ENCODE results near the gene SVOP.
"Not testable (repeated sequence)": the region's sequence is repeated elsewhere in the genome, so short reads cannot be mapped to it uniquely, and the experiment has no call there.

Gene SVOP

DNA sequence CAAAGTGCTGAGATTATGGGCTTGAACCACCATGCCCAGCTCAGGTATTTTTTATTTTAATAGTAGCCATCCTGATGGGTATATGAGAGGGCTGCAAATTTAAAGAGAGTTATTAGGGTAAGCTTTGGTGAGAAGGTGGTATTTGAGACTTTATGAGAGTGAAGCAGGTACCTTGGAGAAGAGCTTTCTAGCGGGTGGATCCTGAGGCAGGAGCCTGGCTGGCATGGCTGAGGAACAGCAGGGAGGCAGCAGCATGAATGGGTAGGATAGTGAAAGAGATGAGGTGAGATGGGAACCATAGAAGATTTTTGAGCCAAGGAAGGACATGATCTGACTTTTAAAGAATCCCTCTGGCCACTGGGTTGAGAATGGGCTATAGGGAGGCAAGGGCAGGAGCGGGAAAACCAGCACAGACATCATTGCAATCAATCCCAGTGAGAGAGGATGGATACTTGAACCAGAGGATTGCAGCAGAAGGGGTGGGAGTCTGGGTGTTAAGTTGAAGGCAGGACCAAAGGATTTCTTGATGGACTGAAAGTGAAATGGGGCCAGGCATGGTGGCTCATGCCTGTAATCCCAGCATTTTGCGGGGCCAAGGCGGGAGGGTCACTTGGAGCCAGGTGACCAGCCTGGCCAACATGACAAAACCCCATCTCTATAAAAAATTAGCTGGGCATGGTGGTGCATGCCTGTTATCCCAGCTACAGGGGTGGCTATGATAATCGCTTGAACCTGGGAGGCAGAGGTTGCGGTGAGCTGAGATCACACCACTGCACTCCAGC, 5.7 kb downstream of the SVOP start:
- ChIA-PET CTCF (interaction anchor here (1.2 kb wide), 1 partner anchor 79 kb away, joined by 3 read pairs; no protein-coding TSS in a partner anchor), POLR2A (no interaction called here)
- TF ChIP-seq CTCF (IDR thresholded peaks at IDR 0.05; ENCODE audit: control extremely low read depth, extremely low read depth, low read depth, missing control alignments) = no peak
- DNase-seq (ENCODE audit: extremely low spot score) = no peak

- TF ChIP-seq CTCF (IDR thresholded peaks at IDR 0.05; ENCODE audit: control extremely low read depth, extremely low read depth, low read depth, missing control alignments) = no peak
- CTCF ChIA-PET = interaction anchor here (1.2 kb wide), 1 partner anchor 97 kb away, joined by 3 read pairs; no protein-coding TSS in a partner anchor
- POLR2A ChIA-PET = no interaction called here
- no peak for DNase-seq (ENCODE audit: extremely low spot score)
Observed at GRCh38 chr12:109010259-109010658, 10.6 kb downstream of the SVOP start.

DNA sequence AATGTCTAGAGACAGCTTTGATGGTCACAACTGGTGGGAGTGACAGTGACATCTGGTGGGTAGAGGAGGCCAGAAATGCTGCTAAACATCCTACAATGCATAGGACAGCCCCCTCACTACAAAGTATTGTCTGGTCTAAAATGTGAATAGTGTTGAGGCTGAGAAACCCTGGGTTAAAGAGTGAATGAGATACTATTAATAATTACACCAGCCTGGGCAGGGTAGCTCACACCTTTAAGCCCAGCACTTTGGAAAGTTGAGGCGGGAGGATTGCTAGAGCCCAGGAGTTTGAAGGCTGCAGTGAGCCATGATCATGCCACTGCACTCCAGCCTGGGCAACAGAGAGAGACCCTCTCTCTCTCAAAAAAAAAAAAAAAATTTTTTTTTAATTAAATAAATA, 11.1 kb downstream of the SVOP start:
- no peak for TF ChIP-seq CTCF (IDR thresholded peaks at IDR 0.05; ENCODE audit: control extremely low read depth, extremely low read depth, low read depth, missing control alignments)
- POLR2A ChIA-PET = no interaction called here
- DNase-seq (ENCODE audit: extremely low spot score) = no peak
- CTCF ChIA-PET = no interaction called here

DNA sequence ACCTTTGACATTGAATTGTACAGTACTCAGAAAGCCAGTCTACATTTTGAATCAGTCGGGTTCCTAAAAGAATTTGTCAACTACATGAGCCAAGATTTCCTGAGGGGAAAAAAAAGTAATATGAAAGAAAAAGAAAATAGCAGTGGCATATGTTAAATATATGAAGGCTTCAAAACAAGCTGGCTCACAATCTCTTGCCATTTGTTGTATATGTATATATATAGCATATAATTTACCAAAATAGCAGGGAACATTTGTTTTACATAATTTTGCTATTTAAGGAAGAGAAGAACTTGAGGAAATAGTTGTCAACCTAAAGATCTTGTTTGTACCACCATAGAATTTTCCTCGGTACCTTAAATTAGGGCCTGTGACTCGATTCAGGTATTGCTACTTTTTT, 16.9 kb downstream of the SVOP start:
- ChIA-PET CTCF (interaction anchor here (1.5 kb wide), 1 partner anchor 10 kb away, joined by 4 read pairs; no protein-coding TSS in a partner anchor), POLR2A (interaction anchor here (0.6 kb wide), 1 partner anchor 159 kb away, joined by 8 read pairs; no protein-coding TSS in a partner anchor)
- DNase-seq (ENCODE audit: extremely low spot score) = no peak
- no peak for TF ChIP-seq CTCF (IDR thresholded peaks at IDR 0.05; ENCODE audit: control extremely low read depth, extremely low read depth, low read depth, missing control alignments)

DNA sequence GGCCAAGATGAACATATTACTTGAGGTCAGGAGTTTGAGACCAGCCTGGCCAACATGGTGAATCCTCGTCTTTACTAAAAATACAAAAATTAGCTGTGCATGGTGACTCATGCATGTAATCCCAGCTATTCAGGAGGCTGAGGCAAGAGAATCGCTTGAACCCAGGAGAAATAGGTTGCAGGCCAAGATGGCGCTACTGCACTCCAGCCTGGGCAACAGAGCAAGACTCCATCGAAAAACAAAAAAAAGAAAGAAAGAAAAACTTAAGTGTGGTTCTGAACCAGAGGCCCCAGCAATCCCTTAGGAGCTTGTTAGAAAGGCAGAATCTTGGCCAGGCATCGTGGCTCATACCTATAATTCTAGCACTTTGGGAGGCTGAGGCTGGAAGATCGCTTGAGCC, 24.5 kb downstream of the SVOP start:
- TF ChIP-seq CTCF (IDR thresholded peaks at IDR 0.05; ENCODE audit: control extremely low read depth, extremely low read depth, low read depth, missing control alignments) = no peak
- CTCF ChIA-PET = interaction anchor here (1.0 kb wide), 1 partner anchor 29 kb away, joined by 3 read pairs; no protein-coding TSS in a partner anchor
- DNase-seq (ENCODE audit: extremely low spot score) = no peak
- POLR2A ChIA-PET = no interaction called here

- ChIA-PET POLR2A (no interaction called here), CTCF (no interaction called here)
- no peak for TF ChIP-seq CTCF (IDR thresholded peaks at IDR 0.05; ENCODE audit: control extremely low read depth, extremely low read depth, low read depth, missing control alignments)
- DNase-seq (ENCODE audit: extremely low spot score) = no peak
Observed at GRCh38 chr12:108995370-108995992, 25.4 kb downstream of the SVOP start.

- CTCF ChIA-PET; POLR2A ChIA-PET; DNase-seq (ENCODE audit: extremely low spot score): not testable (repeated sequence)
Observed at GRCh38 chr12:108990103-108990502, 30.8 kb downstream of the SVOP start.

All from GM10248 (cell line).